Neural progenitor cell (in vitro differentiated cells): ENCODE results near the gene GABBR2.

Experiments
- EZH2 ChIP-seq: fragments of 200-600 bp; sonication (generic); IDR thresholded peaks from 2 replicates; pipeline ENCODE4 v1.6.1; 2017; ENCODE audit warnings: antibody characterized with exemption, mild to moderate bottlenecking, moderate library complexity
- EZH2phosphoT487 ChIP-seq: fragments of 200-600 bp; sonication (generic); IDR thresholded peaks from 2 replicates; pipeline ENCODE4 v1.6.1; 2017; ENCODE audit warnings: antibody characterized with exemption
- TF ChIP-seq, protein P1 (sequence below): fragments of 200-600 bp; sonication (generic); IDR thresholded peaks from 2 replicates; pipeline ENCODE4 v1.5.1; 2017; ENCODE audit warnings: antibody characterized with exemption, mild to moderate bottlenecking

DNA sequence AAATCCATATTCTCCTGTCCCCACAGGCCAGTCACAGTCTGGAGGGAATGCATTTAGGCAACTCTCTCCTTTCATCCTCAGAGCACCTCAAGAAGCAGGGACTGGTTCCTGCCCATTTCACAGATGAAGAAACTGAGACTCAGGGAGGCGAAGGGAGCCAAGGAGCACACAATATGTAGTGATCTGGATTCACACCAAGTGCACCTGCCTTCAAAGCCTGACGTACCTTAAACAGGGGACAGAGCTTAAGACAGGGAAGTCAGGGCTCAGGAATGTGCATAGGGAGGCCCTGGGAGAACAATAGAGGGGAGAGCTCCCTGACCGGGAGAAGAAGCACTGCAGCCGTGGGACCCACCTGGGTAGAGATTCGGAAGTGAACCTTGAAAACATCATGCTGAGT lies 83.0 kb downstream of the GABBR2 start:
- TF ChIP-seq, protein P1, sequence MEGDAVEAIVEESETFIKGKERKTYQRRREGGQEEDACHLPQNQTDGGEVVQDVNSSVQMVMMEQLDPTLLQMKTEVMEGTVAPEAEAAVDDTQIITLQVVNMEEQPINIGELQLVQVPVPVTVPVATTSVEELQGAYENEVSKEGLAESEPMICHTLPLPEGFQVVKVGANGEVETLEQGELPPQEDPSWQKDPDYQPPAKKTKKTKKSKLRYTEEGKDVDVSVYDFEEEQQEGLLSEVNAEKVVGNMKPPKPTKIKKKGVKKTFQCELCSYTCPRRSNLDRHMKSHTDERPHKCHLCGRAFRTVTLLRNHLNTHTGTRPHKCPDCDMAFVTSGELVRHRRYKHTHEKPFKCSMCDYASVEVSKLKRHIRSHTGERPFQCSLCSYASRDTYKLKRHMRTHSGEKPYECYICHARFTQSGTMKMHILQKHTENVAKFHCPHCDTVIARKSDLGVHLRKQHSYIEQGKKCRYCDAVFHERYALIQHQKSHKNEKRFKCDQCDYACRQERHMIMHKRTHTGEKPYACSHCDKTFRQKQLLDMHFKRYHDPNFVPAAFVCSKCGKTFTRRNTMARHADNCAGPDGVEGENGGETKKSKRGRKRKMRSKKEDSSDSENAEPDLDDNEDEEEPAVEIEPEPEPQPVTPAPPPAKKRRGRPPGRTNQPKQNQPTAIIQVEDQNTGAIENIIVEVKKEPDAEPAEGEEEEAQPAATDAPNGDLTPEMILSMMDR: no peak
- TF ChIP-seq EZH2phosphoT487: no peak
- no peak for TF ChIP-seq EZH2
